T-helper 1 cell treated with Interleukin-12 subunit alpha and Interleukin-12 subunit beta and Interleukin-4 antibody, amounts not matched to agents 30 μg/mL and 1 μg/mL, for 36 hours (primary cell): ENCODE results near the gene SPRR3.
"Not testable (repeated sequence)": the region's sequence is repeated elsewhere in the genome, so short reads cannot be mapped to it uniquely, and the experiment has no call there.

Source experiments
- H3K27ac Mint-ChIP-seq: one replicate; pipeline ENCODE4 v1.8.0; 2021; ENCODE audit warnings: mild to moderate bottlenecking, mixed read lengths
- H3K27me3 Mint-ChIP-seq: one replicate; pipeline ENCODE4 v1.8.0; 2021; ENCODE audit warnings: low read depth, mixed read lengths
- H3K36me3 Mint-ChIP-seq: one replicate; pipeline ENCODE4 v1.8.0; 2021; ENCODE audit warnings: low read depth, mixed read lengths
- H3K4me1 Mint-ChIP-seq: one replicate; pipeline ENCODE4 v1.8.0; 2021; ENCODE audit warnings: low read depth, mixed read lengths
- H3K4me3 Mint-ChIP-seq: one replicate; pipeline ENCODE4 v1.8.0; 2021; ENCODE audit warnings: mild to moderate bottlenecking, moderate library complexity, mixed read lengths
- H3K9me3 Mint-ChIP-seq: one replicate; pipeline ENCODE4 v1.8.0; 2021; ENCODE audit warnings: mixed read lengths

Gene SPRR3

GRCh38 chr1:153000294-153000693, 1.3 kb upstream of the SPRR3 start:
- no peaks in the 10 kb centered on the region for H3K4me1 Mint-ChIP-seq

DNA sequence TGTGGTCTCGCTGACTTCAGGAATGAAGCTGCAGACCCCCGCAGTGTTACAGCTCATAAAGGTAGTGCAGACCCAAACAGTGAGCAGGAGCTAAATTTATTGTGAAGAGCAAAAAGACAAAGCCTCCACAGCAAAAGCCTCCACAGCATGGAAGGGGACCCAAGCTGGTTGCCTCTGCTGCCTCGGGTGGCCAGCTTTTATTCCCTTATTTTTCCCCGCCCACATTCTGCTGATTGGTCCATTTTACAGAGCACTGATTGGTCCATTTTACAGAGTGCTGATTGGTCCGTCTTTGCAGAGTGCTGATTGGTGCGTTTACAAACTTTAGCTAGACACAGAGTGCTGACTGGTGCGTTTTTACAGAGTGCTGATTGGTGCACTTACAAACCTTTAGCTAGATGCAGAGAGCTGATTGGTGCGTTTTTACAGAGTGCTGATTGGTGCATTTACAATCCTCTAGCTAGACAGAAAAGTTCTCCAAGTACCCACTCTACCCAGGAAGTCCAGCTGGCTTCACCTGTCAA, 9.7 kb downstream of the SPRR3 start:
- H3K27me3 Mint-ChIP-seq, H3K4me3 Mint-ChIP-seq, H3K27ac Mint-ChIP-seq, H3K36me3 Mint-ChIP-seq, H3K4me1 Mint-ChIP-seq, H3K9me3 Mint-ChIP-seq: not testable (repeated sequence)

More at GRCh38 chr1:153000294-153000693, 1.3 kb upstream of the SPRR3 start:
- Mint-ChIP-seq H3K9me3 (no peaks in the 10 kb centered on the region), H3K36me3 (no peaks in the 10 kb centered on the region), H3K27ac (no peak overlapping the region), H3K27me3 (peaks cover 2% of the 10 kb centered on the region), H3K4me3 (no peak overlapping the region)

DNA sequence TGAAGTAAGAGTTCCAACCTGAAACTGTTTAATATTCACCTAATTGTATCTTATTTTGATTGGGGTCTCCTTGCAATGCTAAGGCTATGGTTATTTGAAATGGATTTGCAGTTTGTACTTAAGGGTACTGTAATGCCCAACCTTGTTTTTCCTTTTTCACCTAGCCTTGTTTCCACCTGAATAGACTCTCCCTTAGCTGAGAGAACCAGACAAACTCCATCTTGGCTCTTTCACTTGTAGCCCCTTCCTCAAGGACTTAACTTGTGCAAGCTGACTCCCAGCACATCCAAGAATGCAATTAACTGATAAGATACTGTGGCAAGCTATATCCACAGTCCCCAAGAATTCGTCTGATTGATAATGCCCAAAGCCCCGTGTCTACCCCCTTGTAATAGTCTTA, 20.3 kb downstream of the SPRR3 start:
- H3K27me3 Mint-ChIP-seq, H3K9me3 Mint-ChIP-seq, H3K4me1 Mint-ChIP-seq, H3K36me3 Mint-ChIP-seq, H3K27ac Mint-ChIP-seq, H3K4me3 Mint-ChIP-seq: not testable (repeated sequence)

GRCh38 chr1:153022340-153022739, 20.8 kb downstream of the SPRR3 start:
- H3K9me3 Mint-ChIP-seq, H3K27ac Mint-ChIP-seq, H3K27me3 Mint-ChIP-seq, H3K36me3 Mint-ChIP-seq, H3K4me1 Mint-ChIP-seq, H3K4me3 Mint-ChIP-seq: not testable (repeated sequence)

GRCh38 chr1:153023109-153023508, 21.6 kb downstream of the SPRR3 start:
- Mint-ChIP-seq H3K27ac (no peak overlapping the region), H3K4me1 (no peaks in the 10 kb centered on the region), H3K36me3 (no peaks in the 10 kb centered on the region), H3K4me3 (no peak overlapping the region), H3K27me3 (no peaks in the 10 kb centered on the region), H3K9me3 (no peaks in the 10 kb centered on the region)

- Mint-ChIP-seq H3K36me3 (no peaks in the 10 kb centered on the region), H3K4me3 (no peak overlapping the region), H3K27ac (no peak overlapping the region), H3K4me1 (no peaks in the 10 kb centered on the region), H3K9me3 (no peaks in the 10 kb centered on the region), H3K27me3 (no peaks in the 10 kb centered on the region)
Observed at GRCh38 chr1:153024413-153024812, 22.9 kb downstream of the SPRR3 start.

DNA sequence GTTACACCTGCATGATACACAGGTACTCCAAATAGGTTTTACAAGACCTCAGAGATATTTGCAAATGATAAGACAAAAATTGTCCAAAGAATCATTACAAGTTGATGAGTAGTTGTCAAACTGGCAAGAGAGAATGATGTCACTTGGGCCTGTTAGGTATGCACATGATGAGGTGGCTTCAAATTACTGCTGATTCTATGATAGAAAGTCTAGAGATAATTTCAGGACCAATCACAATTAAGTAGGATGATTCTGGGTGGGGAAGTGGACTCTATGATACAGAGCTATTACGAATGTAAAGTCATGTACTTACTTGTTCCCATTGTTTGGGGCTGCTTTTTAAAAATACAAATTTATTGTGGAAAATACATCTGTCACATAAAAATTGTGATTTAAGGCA, 24.2 kb downstream of the SPRR3 start:
- H3K27me3 Mint-ChIP-seq: no peaks in the 10 kb centered on the region
- no peaks in the 10 kb centered on the region for H3K4me1 Mint-ChIP-seq
- no peak overlapping the region for H3K4me3 Mint-ChIP-seq
- H3K9me3 Mint-ChIP-seq: no peaks in the 10 kb centered on the region
- H3K27ac Mint-ChIP-seq: no peak overlapping the region
- no peaks in the 10 kb centered on the region for H3K36me3 Mint-ChIP-seq

- Mint-ChIP-seq H3K4me3 (no peak overlapping the region), H3K27ac (no peak overlapping the region), H3K36me3 (no peaks in the 10 kb centered on the region), H3K4me1 (no peaks in the 10 kb centered on the region), H3K9me3 (no peaks in the 10 kb centered on the region), H3K27me3 (no peaks in the 10 kb centered on the region)
Observed at GRCh38 chr1:153028766-153029165, 27.2 kb downstream of the SPRR3 start.

DNA sequence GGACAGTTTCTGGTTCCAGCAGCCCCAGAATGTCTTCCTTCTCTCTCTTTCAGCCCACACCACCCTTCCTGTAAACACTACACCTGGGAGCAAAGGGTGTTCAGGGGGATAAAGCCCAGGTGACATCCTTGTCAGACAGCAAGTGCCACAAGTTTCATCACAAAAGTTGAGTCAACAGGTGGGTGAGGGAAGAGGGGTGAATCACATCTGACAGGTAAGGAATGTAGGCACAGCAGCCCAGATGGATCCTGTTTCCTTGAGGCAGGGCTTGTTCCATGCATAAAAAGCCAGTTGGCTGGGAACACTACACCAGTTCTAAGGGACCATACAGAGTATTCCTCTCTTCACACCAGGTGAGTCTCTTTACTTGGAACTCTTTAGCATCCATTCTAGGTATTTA, 29.3 kb downstream of the SPRR3 start, which contains the start of gene SPRR1B:
TSS of gene SPRR1B (plus strand) at position 309 of the 400 bp plus-strand sequence. CDS start 1,143 bp downstream, outside the sequence.
- H3K27ac Mint-ChIP-seq: no peak within 1 kb of the TSS

GRCh38 chr1:153032073-153032472, 30.5 kb downstream of the SPRR3 start:
- Mint-ChIP-seq H3K4me3 (no peak overlapping the region), H3K4me1 (no peaks in the 10 kb centered on the region), H3K27me3 (no peaks in the 10 kb centered on the region), H3K36me3 (no peaks in the 10 kb centered on the region), H3K27ac (no peak overlapping the region), H3K9me3 (no peaks in the 10 kb centered on the region)

More for the DNA sequence above, 29.3 kb downstream of the SPRR3 start, which contains the start of gene SPRR1B:
- Mint-ChIP-seq H3K27me3 (no peaks in the 10 kb centered on the region), H3K9me3 (no peaks in the 10 kb centered on the region), H3K36me3 (no peaks in the 10 kb centered on the region), H3K4me1 (no peaks in the 10 kb centered on the region), H3K4me3 (no peak within 1 kb of the TSS)

DNA sequence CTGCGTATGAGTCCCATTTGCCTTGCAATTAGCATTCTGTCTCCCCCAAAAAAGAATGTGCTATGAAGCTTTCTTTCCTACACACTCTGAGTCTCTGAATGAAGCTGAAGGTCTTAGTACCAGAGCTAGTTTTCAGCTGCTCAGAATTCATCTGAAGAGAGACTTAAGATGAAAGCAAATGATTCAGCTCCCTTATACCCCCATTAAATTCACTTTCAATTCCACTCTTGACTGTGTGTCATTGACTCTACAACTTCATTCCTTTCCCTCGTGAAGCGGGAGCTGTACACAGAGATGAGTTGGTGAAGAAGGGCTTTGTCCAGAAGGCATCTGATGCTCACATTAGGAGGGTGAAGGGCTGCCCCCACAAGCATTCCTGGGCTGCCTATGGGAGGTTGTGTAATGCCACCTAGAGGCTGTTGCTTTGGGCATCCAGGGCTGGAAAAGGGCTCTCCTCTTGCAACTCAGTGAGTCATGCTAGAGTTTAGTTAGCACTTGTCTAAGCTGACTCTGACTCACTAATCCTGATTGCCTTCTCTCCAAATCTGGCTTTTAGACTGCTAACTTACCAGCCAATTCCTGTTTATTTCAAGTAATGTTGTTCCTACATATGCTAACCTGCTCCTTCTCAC, 31.2 kb downstream of the SPRR3 start:
- Mint-ChIP-seq H3K27me3 (peaks cover 5% of the 10 kb centered on the region), H3K36me3 (no peaks in the 10 kb centered on the region), H3K4me3 (no peak overlapping the region), H3K4me1 (no peaks in the 10 kb centered on the region), H3K27ac (no peak overlapping the region), H3K9me3 (no peaks in the 10 kb centered on the region)

DNA sequence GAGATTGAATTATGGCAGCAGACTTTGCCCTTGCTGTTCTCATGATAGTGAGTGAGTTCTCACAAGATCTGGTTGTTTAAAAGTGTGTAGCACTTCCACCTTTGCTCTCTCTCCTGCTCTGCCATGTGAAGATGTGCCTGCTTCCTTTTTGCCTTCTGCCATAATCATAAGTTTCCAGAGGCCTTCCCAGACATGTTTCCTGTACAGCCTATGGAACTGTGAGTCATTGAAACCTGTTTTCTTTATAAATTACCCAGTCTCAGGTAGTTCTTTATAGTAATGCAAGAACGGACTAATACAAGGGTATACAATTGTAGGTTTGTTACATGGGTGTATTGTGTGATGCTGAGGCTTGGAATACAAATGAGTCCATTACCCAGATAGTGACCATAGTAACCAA, 33.7 kb downstream of the SPRR3 start:
- Mint-ChIP-seq H3K36me3 (no peaks in the 10 kb centered on the region), H3K9me3 (no peaks in the 10 kb centered on the region), H3K4me3 (no peak overlapping the region), H3K4me1 (no peaks in the 10 kb centered on the region), H3K27me3 (peaks cover 5% of the 10 kb centered on the region), H3K27ac (no peak overlapping the region)

DNA sequence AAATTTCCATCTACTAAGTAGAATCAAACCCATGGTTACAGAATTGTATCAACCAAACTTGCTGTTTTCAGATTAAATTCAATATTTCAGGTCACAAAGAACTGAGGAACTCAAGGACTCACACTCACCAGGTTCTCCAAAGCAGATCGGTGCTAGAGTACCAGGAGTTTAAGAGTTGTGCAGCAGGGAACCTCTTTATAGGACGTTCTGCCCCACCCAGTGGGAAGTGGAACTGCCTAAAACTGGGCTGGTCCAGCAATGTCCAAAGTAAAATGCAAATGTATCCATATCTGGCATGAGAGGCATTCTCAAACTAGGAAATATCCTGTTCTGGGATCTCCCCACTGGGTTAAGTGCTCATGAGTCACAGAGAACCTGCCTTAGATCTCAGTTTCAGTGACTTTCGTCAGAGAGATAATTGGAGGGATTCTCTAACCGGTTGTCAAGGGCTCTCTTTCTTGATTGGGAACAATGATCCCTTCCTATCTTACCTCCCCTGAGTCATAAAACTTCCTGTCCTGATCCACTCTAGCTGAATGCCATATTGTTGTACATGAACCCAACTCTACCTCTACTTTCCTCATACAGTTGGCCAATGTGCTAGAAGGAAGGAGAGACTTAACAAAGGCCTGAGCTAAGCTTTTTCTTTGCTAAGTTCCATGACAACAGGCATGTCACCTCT, 39.5 kb downstream of the SPRR3 start, which contains the start of gene SPRR2D:
TSS of gene SPRR2D (minus strand) at position 171 of the 682 bp plus-strand sequence. CDS start 774 bp downstream, outside the sequence.
- Mint-ChIP-seq H3K4me3 (no peak within 1 kb of the TSS), H3K9me3 (no peaks in the 10 kb centered on the region), H3K36me3 (no peaks in the 10 kb centered on the region), H3K27me3 (peaks cover 22% of the 10 kb centered on the region), H3K27ac (no peak within 1 kb of the TSS), H3K4me1 (no peaks in the 10 kb centered on the region)

- Mint-ChIP-seq H3K4me1 (no peaks in the 10 kb centered on the region), H3K9me3 (no peaks in the 10 kb centered on the region), H3K4me3 (no peak overlapping the region), H3K27me3 (peaks cover 6% of the 10 kb centered on the region), H3K36me3 (no peaks in the 10 kb centered on the region), H3K27ac (no peak overlapping the region)
Observed at GRCh38 chr1:153049211-153049610, 47.7 kb downstream of the SPRR3 start.
